ENCODE measurements around the gene SLC30A3. TPM values are rescaled to one million over a fixed set of nuclear protein-coding genes. Genes with fewer than 3 reads are reported as not detected.

SLC30A3 gene
- total RNA-seq, 3 donors from 2014 or later = 0.12 TPM; not detected in 2

GRCh38 chr2:27281855-27282559 is 19.2 kb upstream of the SLC30A3 start, which contains the start of gene TRIM54:
TSS of gene TRIM54 (plus strand) at chr2:27282429. CDS start at chr2:27282732, 303 bp downstream.
- intact Hi-C loops (cut with DNase I, micrococcal nuclease) = loop anchor here in 1 of 2 donors (10.0 kb wide), 1 partner anchor 187 kb away; no protein-coding TSS in a partner anchor
- Histone ChIP-seq H3K36me3 (ENCODE audit: low read depth) (no peaks in the 10 kb centered on the region), H3K9me3 (no peaks in the 10 kb centered on the region), H3K4me1 (ENCODE audit: low read depth) (no peaks in the 10 kb centered on the region), H3K4me3 (no peak within 1 kb of the TSS)
- ATAC-seq = no peak
- no peak for DNase-seq
- no peak for TF ChIP-seq CTCF (IDR thresholded peaks at IDR 0.05)

GRCh38 chr2:27281442-27281841 is 18.6 kb upstream of the SLC30A3 start:
- H3K4me3 ChIP-seq = no peak overlapping the region
- no peaks in the 10 kb centered on the region for H3K4me1 ChIP-seq (ENCODE audit: low read depth)
- TF ChIP-seq CTCF (IDR thresholded peaks at IDR 0.05) = no peak
- DNase-seq = no peak
- H3K36me3 ChIP-seq (ENCODE audit: low read depth) = no peaks in the 10 kb centered on the region
- no peaks in the 10 kb centered on the region for H3K9me3 ChIP-seq
- ATAC-seq = no peak
- intact Hi-C loops (cut with DNase I, micrococcal nuclease) = loop anchor here in 1 of 2 donors (10.0 kb wide), 1 partner anchor 187 kb away; no protein-coding TSS in a partner anchor

- no peak for TF ChIP-seq CTCF (IDR thresholded peaks at IDR 0.05)
These were observed 18.0 kb upstream of the SLC30A3 start for GRCh38 chr2:27280826-27281225.

GRCh38 chr2:27278010-27278409 is 15.2 kb upstream of the SLC30A3 start:
- ATAC-seq = no peak
- intact Hi-C loops (cut with DNase I, micrococcal nuclease) = loop anchor here in 1 of 2 donors (10.0 kb wide), 1 partner anchor 313 kb away; no protein-coding TSS in a partner anchor

More at GRCh38 chr2:27280826-27281225, 18.0 kb upstream of the SLC30A3 start:
- ATAC-seq = no peak
- intact Hi-C loops (cut with DNase I, micrococcal nuclease) = loop anchor here in 1 of 2 donors (10.0 kb wide), 1 partner anchor 186 kb away; no protein-coding TSS in a partner anchor
- Histone ChIP-seq H3K4me1 (ENCODE audit: low read depth) (no peaks in the 10 kb centered on the region), H3K36me3 (ENCODE audit: low read depth) (no peaks in the 10 kb centered on the region), H3K4me3 (no peak overlapping the region), H3K9me3 (no peaks in the 10 kb centered on the region)
- no peak for DNase-seq

More at GRCh38 chr2:27278010-27278409, 15.2 kb upstream of the SLC30A3 start:
- no peaks in the 10 kb centered on the region for H3K4me1 ChIP-seq (ENCODE audit: low read depth)
- H3K36me3 ChIP-seq (ENCODE audit: low read depth) = no peaks in the 10 kb centered on the region
- H3K4me3 ChIP-seq = no peak overlapping the region
- TF ChIP-seq CTCF (IDR thresholded peaks at IDR 0.05) = no peak
- no peaks in the 10 kb centered on the region for H3K9me3 ChIP-seq
- no peak for DNase-seq

Data from mucosa of descending colon (tissue), 3 donors.